HFFc6 (cell line): ENCODE results near the gene LGR6. TPM values are rescaled to one million over a fixed set of nuclear protein-coding genes. Genes with fewer than 3 reads are reported as not detected.

Experiments used
- DNase-seq: peaks from one replicate; pipeline ENCODE4 v3.0.0-alpha.2; 2018
- H3K27ac Mint-ChIP-seq: 2 replicates; pipeline ENCODE4 v1.8.0; 2020; ENCODE audit warnings: mild to moderate bottlenecking, mixed read lengths
- H3K27me3 Mint-ChIP-seq: 2 replicates; pipeline ENCODE4 v1.8.0; 2021; ENCODE audit warnings: mild to moderate bottlenecking, moderate library complexity, mixed read lengths; ENCODE audit not compliant: insufficient read depth
- H3K36me3 Mint-ChIP-seq: 2 replicates; pipeline ENCODE4 v1.8.0; 2021; ENCODE audit warnings: low read depth, mixed read lengths
- H3K4me1 Mint-ChIP-seq: 2 replicates; pipeline ENCODE4 v1.8.0; 2020; ENCODE audit warnings: low read depth, mixed read lengths
- H3K4me3 Mint-ChIP-seq: 2 replicates; pipeline ENCODE4 v1.8.0; 2020; ENCODE audit warnings: mild to moderate bottlenecking, moderate library complexity, mixed read lengths
- H3K9me3 Mint-ChIP-seq: 2 replicates; pipeline ENCODE4 v1.8.0; 2020; ENCODE audit warnings: mild to moderate bottlenecking, mixed read lengths
- CTCF ChIP-seq: fragments of 200-600 bp; sonication (generic); IDR thresholded peaks from 2 replicates; pipeline ENCODE4 v1.5.0; 2021; ENCODE audit warnings: antibody characterized with exemption, mild to moderate bottlenecking
- total RNA-seq, 6 experiments: library from RNA; stranded (reverse); fragmentation: NEBNext Ultra II Directional; extraction: Animal tissue kit (Norgen Biotek cat#: 25700); gene quantifications; 2 replicates in 1 of 6; 3 replicates in 5 of 6; pipeline ENCODE4 v1.2.3, GENCODE V29; 2021

LGR6 gene
- total RNA-seq, 6 experiments from 2014 or later: not detected

- TF ChIP-seq CTCF: no peak
- no peak for DNase-seq
- H3K4me3 Mint-ChIP-seq: no peak overlapping the region
- no peaks in the 10 kb centered on the region for H3K36me3 Mint-ChIP-seq
- peaks cover 8% of the 10 kb centered on the region for H3K4me1 Mint-ChIP-seq
- H3K27ac Mint-ChIP-seq: no peak overlapping the region
- H3K9me3 Mint-ChIP-seq: no peaks in the 10 kb centered on the region
- H3K27me3 Mint-ChIP-seq: peaks cover 22% of the 10 kb centered on the region
Measured at GRCh38 chr1:202168861-202169260, 24.7 kb upstream of the LGR6 start.

GRCh38 chr1:202170726-202171125 lies 22.9 kb upstream of the LGR6 start:
- no peaks in the 10 kb centered on the region for H3K9me3 Mint-ChIP-seq
- peaks cover 18% of the 10 kb centered on the region for H3K27me3 Mint-ChIP-seq
- no peak overlapping the region for H3K27ac Mint-ChIP-seq
- DNase-seq: no peak
- H3K36me3 Mint-ChIP-seq: no peaks in the 10 kb centered on the region
- H3K4me3 Mint-ChIP-seq: no peak overlapping the region
- H3K4me1 Mint-ChIP-seq: peaks cover 8% of the 10 kb centered on the region
- TF ChIP-seq CTCF: no peak

GRCh38 chr1:202171292-202172014 lies 22.1 kb upstream of the LGR6 start:
- Mint-ChIP-seq H3K27ac (no peak overlapping the region), H3K36me3 (no peaks in the 10 kb centered on the region), H3K27me3 (peaks cover 16% of the 10 kb centered on the region), H3K4me1 (peaks cover 8% of the 10 kb centered on the region), H3K9me3 (no peaks in the 10 kb centered on the region), H3K4me3 (no peak overlapping the region)
- no peak for TF ChIP-seq CTCF
- DNase-seq: no peak

GRCh38 chr1:202172015-202172355 lies 21.6 kb upstream of the LGR6 start:
- DNase-seq: no peak
- no peak overlapping the region for H3K4me3 Mint-ChIP-seq
- H3K36me3 Mint-ChIP-seq: no peaks in the 10 kb centered on the region
- TF ChIP-seq CTCF: no peak
- H3K27ac Mint-ChIP-seq: no peak overlapping the region
- H3K9me3 Mint-ChIP-seq: no peaks in the 10 kb centered on the region
- H3K27me3 Mint-ChIP-seq: peaks cover 11% of the 10 kb centered on the region; the same call in 1 of the 2 replicates
- H3K4me1 Mint-ChIP-seq: peaks cover 8% of the 10 kb centered on the region

GRCh38 chr1:202173993-202174392 lies 19.6 kb upstream of the LGR6 start:
- Mint-ChIP-seq H3K4me1 (no peaks in the 10 kb centered on the region), H3K9me3 (no peaks in the 10 kb centered on the region), H3K27ac (no peak overlapping the region), H3K36me3 (no peaks in the 10 kb centered on the region), H3K4me3 (no peak overlapping the region), H3K27me3 (peaks cover 13% of the 10 kb centered on the region)
- no peak for TF ChIP-seq CTCF
- DNase-seq: no peak
